PC-3 (cell line): Measurements from ENCODE around the gene R3HCC1L.

Experiments
- CTCF ChIP-seq: fragments of 300-600 bp; sonication (generic); conservative IDR thresholded peaks from 2 replicates; pipeline ENCODE4 v1.5.1; 2017; ENCODE audit warnings: antibody characterized with exemption, low read depth, mild to moderate bottlenecking, low read length
- EZH2 ChIP-seq: fragments of 300-600 bp; sonication (generic); IDR thresholded peaks from one replicate; pipeline ENCODE4 v1.6.1; 2017; ENCODE audit warnings: antibody characterized with exemption, mild to moderate bottlenecking, low read length; ENCODE audit not compliant: unreplicated experiment

- TF ChIP-seq CTCF (no peak), EZH2 (no peak)
Measured at GRCh38 chr10:98119891-98120290, 14.6 kb upstream of the R3HCC1L start.
